Measurements from ENCODE around the gene THRA.

GRCh38 chr17:40097087-40097486 is 34.3 kb downstream of the THRA start:
- TF ChIP-seq, protein P1, sequence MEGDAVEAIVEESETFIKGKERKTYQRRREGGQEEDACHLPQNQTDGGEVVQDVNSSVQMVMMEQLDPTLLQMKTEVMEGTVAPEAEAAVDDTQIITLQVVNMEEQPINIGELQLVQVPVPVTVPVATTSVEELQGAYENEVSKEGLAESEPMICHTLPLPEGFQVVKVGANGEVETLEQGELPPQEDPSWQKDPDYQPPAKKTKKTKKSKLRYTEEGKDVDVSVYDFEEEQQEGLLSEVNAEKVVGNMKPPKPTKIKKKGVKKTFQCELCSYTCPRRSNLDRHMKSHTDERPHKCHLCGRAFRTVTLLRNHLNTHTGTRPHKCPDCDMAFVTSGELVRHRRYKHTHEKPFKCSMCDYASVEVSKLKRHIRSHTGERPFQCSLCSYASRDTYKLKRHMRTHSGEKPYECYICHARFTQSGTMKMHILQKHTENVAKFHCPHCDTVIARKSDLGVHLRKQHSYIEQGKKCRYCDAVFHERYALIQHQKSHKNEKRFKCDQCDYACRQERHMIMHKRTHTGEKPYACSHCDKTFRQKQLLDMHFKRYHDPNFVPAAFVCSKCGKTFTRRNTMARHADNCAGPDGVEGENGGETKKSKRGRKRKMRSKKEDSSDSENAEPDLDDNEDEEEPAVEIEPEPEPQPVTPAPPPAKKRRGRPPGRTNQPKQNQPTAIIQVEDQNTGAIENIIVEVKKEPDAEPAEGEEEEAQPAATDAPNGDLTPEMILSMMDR (IDR thresholded peaks at IDR 0.05), result no peak
- no peak for TF ChIP-seq POLR2A (IDR thresholded peaks at IDR 0.05)

All from thyroid gland (tissue), 4 donors.